ENCODE data around the gene F13A1. TPM values are rescaled to one million over a fixed set of nuclear protein-coding genes. Genes with fewer than 3 reads are reported as not detected.

F13A1 gene
- total and polyA plus RNA-seq, 2 of the 8 experiments (the other 6 are each of a cell fraction or from before 2014, with no cell fraction given): 0.57 to 1.5 TPM

DNA sequence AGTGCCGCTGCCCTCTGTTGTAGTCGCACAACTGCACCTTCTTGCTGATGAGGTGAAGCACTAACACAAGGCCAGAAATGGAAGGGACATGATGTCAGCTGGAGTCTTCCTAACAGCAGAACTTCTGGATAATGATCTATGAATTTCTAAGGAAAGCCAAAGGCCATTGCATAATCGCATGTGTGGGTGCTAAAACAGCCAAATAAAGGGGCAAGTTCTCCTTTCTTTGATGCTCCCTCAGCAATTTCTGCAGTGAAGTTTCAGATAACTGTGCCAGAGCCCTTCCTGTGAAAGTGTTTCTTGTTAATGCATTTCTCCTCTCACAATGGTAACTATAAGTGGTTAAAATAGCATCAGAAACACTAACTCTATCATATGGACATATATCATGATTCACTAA, 8.0 kb upstream of the F13A1 start:
- Histone ChIP-seq H2BK20ac (ENCODE audit: low read length) (no peak overlapping the region), H3K4me2 (ENCODE audit: insufficient read depth in 1 of 2, low read depth in 2 of 2, low read length in 2 of 2) (no peak overlapping the region), H4K20me1 (replicated peaks in 1 of 2; ENCODE audit: control insufficient read depth in 1 of 2, insufficient read depth in 2 of 2, low read length in 2 of 2) (no peaks in the 10 kb centered on the region), H3K23ac (ENCODE audit: insufficient read length) (no peak overlapping the region), H3K79me1 (ENCODE audit: low read depth, low read length) (no peaks in the 10 kb centered on the region), H2BK15ac (ENCODE audit: low read length) (no peak overlapping the region), H3K4ac (replicated peaks; ENCODE audit: insufficient read length, low read depth, low read length) (no peak overlapping the region), H4K5ac (ENCODE audit: insufficient read length, low read depth, low read length) (no peak overlapping the region), H3K79me2 (ENCODE audit: control insufficient read depth in 1 of 2, insufficient read depth in 2 of 2, low read length in 2 of 2) (no peaks in the 10 kb centered on the region), H2AFZ (ENCODE audit: low read length) (no peak overlapping the region), H2BK12ac (ENCODE audit: low read depth, low read length) (no peak overlapping the region), H3K27me3 (replicated peaks in 1 of 4; ENCODE audit: control insufficient read depth in 3 of 4, extremely low read depth in 1 of 4, insufficient read depth in 3 of 4, low read length in 3 of 4) (no peaks in the 10 kb centered on the region; a peak in 1 of 7 replicates), H3K4me1 (replicated peaks in 1 of 4; ENCODE audit: control insufficient read depth in 3 of 4, insufficient read depth in 4 of 4, low read length in 3 of 4) (no peaks in the 10 kb centered on the region), H3K14ac (ENCODE audit: insufficient read length) (no peak overlapping the region), H2BK120ac (replicated peaks; ENCODE audit: low read depth, low read length) (no peak overlapping the region), H3K23me2 (ENCODE audit: low read depth, low read length) (no peaks in the 10 kb centered on the region), H2BK5ac (ENCODE audit: low read depth, low read length) (no peak overlapping the region), H3K36me3 (ENCODE audit: control insufficient read depth in 2 of 4, insufficient read depth in 4 of 4, low read length in 3 of 4) (no peaks in the 10 kb centered on the region), H4K91ac (replicated peaks; ENCODE audit: insufficient read length, low read length) (no peak overlapping the region), H4K8ac (ENCODE audit: extremely low read depth, insufficient read depth, low read length) (no peak overlapping the region), H3K9ac (replicated peaks in 1 of 4; ENCODE audit: extremely low read depth in 1 of 4, low read depth in 3 of 4, low read length in 3 of 4) (no peak overlapping the region), H3K56ac (replicated peaks; ENCODE audit: insufficient read length, low read depth, low read length) (no peak overlapping the region), H3K9me3 (ENCODE audit: insufficient read depth in 2 of 2, low read depth in 1 of 2, low read length in 1 of 2) (no peaks in the 10 kb centered on the region), H3K27ac (ENCODE audit: low read depth, low read length) (no peak overlapping the region), H2AK5ac (ENCODE audit: low read depth, low read length) (no peak overlapping the region), H3K18ac (ENCODE audit: extremely low read depth, low read length) (no peak overlapping the region), H3K4me3 (ENCODE audit: extremely low read depth in 1 of 4, insufficient read depth in 2 of 4, low read depth in 3 of 4, low read length in 4 of 4) (no peak overlapping the region)
- CTCF ChIA-PET (ENCODE audit: partially characterized antibody): no interaction called here
- DNase-seq (ENCODE audit: low read depth in 1 of 2, low spot score in 2 of 2) (no peak), FAIRE-seq (no peak)
- POLR2A ChIA-PET (ENCODE audit: partially characterized antibody): no interaction called here
- WGBS, 2 experiments (ENCODE audit: extremely low coverage in 1 of 2, insufficient coverage in 1 of 2, insufficient read length in 1 of 2, insufficient replicate concordance in 2 of 2, low coverage in 1 of 2, low lambda C conversion rate in 2 of 2, missing lambda C conversion rate in 1 of 2): 89% methylated on average over 3 of the region's 3 CpGs; no CpG with 5 or more reads in 1 of the 2 experiments
- TF ChIP-seq, protein P1, sequence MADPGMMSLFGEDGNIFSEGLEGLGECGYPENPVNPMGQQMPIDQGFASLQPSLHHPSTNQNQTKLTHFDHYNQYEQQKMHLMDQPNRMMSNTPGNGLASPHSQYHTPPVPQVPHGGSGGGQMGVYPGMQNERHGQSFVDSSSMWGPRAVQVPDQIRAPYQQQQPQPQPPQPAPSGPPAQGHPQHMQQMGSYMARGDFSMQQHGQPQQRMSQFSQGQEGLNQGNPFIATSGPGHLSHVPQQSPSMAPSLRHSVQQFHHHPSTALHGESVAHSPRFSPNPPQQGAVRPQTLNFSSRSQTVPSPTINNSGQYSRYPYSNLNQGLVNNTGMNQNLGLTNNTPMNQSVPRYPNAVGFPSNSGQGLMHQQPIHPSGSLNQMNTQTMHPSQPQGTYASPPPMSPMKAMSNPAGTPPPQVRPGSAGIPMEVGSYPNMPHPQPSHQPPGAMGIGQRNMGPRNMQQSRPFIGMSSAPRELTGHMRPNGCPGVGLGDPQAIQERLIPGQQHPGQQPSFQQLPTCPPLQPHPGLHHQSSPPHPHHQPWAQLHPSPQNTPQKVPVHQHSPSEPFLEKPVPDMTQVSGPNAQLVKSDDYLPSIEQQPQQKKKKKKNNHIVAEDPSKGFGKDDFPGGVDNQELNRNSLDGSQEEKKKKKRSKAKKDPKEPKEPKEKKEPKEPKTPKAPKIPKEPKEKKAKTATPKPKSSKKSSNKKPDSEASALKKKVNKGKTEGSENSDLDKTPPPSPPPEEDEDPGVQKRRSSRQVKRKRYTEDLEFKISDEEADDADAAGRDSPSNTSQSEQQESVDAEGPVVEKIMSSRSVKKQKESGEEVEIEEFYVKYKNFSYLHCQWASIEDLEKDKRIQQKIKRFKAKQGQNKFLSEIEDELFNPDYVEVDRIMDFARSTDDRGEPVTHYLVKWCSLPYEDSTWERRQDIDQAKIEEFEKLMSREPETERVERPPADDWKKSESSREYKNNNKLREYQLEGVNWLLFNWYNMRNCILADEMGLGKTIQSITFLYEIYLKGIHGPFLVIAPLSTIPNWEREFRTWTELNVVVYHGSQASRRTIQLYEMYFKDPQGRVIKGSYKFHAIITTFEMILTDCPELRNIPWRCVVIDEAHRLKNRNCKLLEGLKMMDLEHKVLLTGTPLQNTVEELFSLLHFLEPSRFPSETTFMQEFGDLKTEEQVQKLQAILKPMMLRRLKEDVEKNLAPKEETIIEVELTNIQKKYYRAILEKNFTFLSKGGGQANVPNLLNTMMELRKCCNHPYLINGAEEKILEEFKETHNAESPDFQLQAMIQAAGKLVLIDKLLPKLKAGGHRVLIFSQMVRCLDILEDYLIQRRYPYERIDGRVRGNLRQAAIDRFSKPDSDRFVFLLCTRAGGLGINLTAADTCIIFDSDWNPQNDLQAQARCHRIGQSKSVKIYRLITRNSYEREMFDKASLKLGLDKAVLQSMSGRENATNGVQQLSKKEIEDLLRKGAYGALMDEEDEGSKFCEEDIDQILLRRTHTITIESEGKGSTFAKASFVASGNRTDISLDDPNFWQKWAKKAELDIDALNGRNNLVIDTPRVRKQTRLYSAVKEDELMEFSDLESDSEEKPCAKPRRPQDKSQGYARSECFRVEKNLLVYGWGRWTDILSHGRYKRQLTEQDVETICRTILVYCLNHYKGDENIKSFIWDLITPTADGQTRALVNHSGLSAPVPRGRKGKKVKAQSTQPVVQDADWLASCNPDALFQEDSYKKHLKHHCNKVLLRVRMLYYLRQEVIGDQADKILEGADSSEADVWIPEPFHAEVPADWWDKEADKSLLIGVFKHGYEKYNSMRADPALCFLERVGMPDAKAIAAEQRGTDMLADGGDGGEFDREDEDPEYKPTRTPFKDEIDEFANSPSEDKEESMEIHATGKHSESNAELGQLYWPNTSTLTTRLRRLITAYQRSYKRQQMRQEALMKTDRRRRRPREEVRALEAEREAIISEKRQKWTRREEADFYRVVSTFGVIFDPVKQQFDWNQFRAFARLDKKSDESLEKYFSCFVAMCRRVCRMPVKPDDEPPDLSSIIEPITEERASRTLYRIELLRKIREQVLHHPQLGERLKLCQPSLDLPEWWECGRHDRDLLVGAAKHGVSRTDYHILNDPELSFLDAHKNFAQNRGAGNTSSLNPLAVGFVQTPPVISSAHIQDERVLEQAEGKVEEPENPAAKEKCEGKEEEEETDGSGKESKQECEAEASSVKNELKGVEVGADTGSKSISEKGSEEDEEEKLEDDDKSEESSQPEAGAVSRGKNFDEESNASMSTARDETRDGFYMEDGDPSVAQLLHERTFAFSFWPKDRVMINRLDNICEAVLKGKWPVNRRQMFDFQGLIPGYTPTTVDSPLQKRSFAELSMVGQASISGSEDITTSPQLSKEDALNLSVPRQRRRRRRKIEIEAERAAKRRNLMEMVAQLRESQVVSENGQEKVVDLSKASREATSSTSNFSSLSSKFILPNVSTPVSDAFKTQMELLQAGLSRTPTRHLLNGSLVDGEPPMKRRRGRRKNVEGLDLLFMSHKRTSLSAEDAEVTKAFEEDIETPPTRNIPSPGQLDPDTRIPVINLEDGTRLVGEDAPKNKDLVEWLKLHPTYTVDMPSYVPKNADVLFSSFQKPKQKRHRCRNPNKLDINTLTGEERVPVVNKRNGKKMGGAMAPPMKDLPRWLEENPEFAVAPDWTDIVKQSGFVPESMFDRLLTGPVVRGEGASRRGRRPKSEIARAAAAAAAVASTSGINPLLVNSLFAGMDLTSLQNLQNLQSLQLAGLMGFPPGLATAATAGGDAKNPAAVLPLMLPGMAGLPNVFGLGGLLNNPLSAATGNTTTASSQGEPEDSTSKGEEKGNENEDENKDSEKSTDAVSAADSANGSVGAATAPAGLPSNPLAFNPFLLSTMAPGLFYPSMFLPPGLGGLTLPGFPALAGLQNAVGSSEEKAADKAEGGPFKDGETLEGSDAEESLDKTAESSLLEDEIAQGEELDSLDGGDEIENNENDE (IDR thresholded peaks at IDR 0.05; ENCODE audit: insufficient replicate concordance, low read length): no peak

Data from H1 (cell line).